DOHH2 (cell line): Measurements from ENCODE around the gene SLC41A1.

Experiments used
- H3F3A ChIP-seq: fragments of 200-600 bp; sonication (generic), shearing (Covaris generic); 2 replicates; pipeline ENCODE4 v1.6.0; 2016; ENCODE audit warnings: antibody characterized with exemption, mild to moderate bottlenecking; ENCODE audit not compliant: control insufficient read depth, insufficient read depth
- H3K27ac ChIP-seq: fragments of 200-600 bp; sonication (generic); 2 replicates; pipeline ENCODE4 v1.5.1; 2014; ENCODE audit warnings: low read depth, mild to moderate bottlenecking, low read length, moderate library complexity
- H3K27me3 ChIP-seq: fragments of 200-600 bp; sonication (generic); 2 replicates; pipeline ENCODE4 v1.6.1; 2014; ENCODE audit warnings: mild to moderate bottlenecking, low read length, mixed read lengths; ENCODE audit not compliant: control insufficient read depth
- H3K36me3 ChIP-seq: fragments of 200-600 bp; sonication (generic); 2 replicates; pipeline ENCODE4 v1.6.1; 2014; ENCODE audit warnings: mild to moderate bottlenecking, low read length, moderate library complexity, mixed read lengths; ENCODE audit not compliant: control insufficient read depth
- H3K4me1 ChIP-seq: fragments of 200-600 bp; sonication (generic); 2 replicates; pipeline ENCODE4 v1.6.1; 2014; ENCODE audit warnings: mild to moderate bottlenecking, low read length, mixed read lengths; ENCODE audit not compliant: control insufficient read depth
- H3K4me2 ChIP-seq: fragments of 200-600 bp; sonication (generic); 2 replicates; pipeline ENCODE4 v1.6.0; 2014; ENCODE audit warnings: mild to moderate bottlenecking, low read length, moderate library complexity
- H3K4me3 ChIP-seq: fragments of 200-600 bp; sonication (generic); 2 replicates; pipeline ENCODE4 v1.5.1; 2014; ENCODE audit warnings: mild to moderate bottlenecking, low read length, mixed read lengths
- H3K79me2 ChIP-seq: fragments of 200-600 bp; sonication (generic); 2 replicates; pipeline ENCODE4 v1.6.1; 2014; ENCODE audit warnings: mild to moderate bottlenecking, low read length, mixed read lengths; ENCODE audit not compliant: control insufficient read depth
- H3K9me2 ChIP-seq: fragments of 200-600 bp; sonication (generic); replicated peaks from 2 replicates; pipeline ENCODE4 v1.6.1; 2014; ENCODE audit warnings: mild to moderate bottlenecking, low read length, mixed read lengths; ENCODE audit not compliant: control insufficient read depth
- H3K9me3 ChIP-seq: fragments of 200-600 bp; sonication (generic); 2 replicates; pipeline ENCODE4 v1.6.1; 2014; ENCODE audit warnings: antibody characterized with exemption, low read length, mixed read lengths; ENCODE audit not compliant: control insufficient read depth, insufficient read depth
- H4K20me1 ChIP-seq: fragments of 200-600 bp; sonication (generic); 2 replicates; pipeline ENCODE4 v1.6.0; 2014; ENCODE audit warnings: low read depth, mild to moderate bottlenecking, antibody characterized with exemption, low read length, moderate library complexity; ENCODE audit not compliant: control insufficient read depth, insufficient read depth
- CTCF ChIP-seq: fragments of 200-600 bp; sonication (generic); IDR thresholded peaks from one replicate; pipeline ENCODE4 v1.5.1; 2014; ENCODE audit warnings: antibody characterized with exemption, mild to moderate bottlenecking, low read depth, low read length; ENCODE audit not compliant: poor library complexity, severe bottlenecking
- EZH2phosphoT487 ChIP-seq: fragments of 200-600 bp; sonication (generic); IDR thresholded peaks from 2 replicates; pipeline ENCODE4 v1.6.1; 2017; ENCODE audit warnings: borderline replicate concordance, mild to moderate bottlenecking, antibody characterized with exemption, low read length, moderate library complexity, mixed read lengths

SLC41A1 gene

DNA sequence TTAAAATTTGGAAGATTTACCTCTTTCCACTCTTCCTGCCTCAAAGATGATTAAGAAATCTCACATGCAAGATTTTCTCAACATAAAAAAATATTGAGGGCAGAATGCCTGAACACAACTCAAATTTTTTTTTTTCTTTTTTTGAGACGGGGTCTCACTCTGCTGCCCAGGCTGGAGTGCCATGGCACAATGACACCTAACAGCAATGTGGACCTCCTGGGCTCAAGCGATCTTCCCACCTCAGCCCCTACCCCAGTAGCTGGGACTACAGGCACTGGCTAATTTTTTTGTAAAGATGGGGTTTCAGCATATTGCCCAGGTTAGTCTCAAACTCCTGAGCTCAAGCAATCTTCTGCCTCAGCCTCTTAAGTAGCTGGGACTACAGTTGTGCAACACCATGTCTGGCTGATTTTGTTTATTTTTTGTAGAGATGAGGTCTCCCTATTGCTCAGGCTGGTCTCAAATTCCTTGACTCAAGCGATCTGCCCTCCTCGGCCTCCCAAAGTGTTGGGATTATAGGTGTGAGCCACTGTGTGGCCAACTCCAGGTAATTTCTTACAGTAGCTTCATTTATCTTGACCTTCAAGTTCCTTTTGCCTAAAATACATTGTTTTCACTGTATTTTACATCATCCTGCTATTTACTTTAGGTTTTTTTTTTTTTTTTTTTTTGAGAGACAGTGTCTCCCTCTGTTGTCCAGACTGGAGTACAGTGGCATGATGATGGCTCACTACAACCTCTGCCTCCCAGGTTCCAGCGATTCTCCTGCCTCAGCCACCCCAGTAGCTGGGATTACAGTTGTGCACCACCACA is 73.4 kb downstream of the SLC41A1 start:
- TF ChIP-seq CTCF (no peak), EZH2phosphoT487 (no peak)
- peaks cover 35% of the 10 kb centered on the region; the same call in 1 of the 2 replicates for H4K20me1 ChIP-seq

More for the DNA sequence above, 73.4 kb downstream of the SLC41A1 start:
- Histone ChIP-seq H3K9me2 (no peaks in the 10 kb centered on the region), H3F3A (peaks cover 25% of the 10 kb centered on the region), H3K4me3 (no peak overlapping the region), H3K4me2 (no peak overlapping the region), H3K79me2 (peaks cover 100% of the 10 kb centered on the region), H3K36me3 (peaks cover 69% of the 10 kb centered on the region), H3K27me3 (no peaks in the 10 kb centered on the region), H3K27ac (no peak overlapping the region), H3K9me3 (no peaks in the 10 kb centered on the region), H3K4me1 (peaks cover 37% of the 10 kb centered on the region)
